ENCODE results near the gene RNF41.

RNF41 gene

DNA sequence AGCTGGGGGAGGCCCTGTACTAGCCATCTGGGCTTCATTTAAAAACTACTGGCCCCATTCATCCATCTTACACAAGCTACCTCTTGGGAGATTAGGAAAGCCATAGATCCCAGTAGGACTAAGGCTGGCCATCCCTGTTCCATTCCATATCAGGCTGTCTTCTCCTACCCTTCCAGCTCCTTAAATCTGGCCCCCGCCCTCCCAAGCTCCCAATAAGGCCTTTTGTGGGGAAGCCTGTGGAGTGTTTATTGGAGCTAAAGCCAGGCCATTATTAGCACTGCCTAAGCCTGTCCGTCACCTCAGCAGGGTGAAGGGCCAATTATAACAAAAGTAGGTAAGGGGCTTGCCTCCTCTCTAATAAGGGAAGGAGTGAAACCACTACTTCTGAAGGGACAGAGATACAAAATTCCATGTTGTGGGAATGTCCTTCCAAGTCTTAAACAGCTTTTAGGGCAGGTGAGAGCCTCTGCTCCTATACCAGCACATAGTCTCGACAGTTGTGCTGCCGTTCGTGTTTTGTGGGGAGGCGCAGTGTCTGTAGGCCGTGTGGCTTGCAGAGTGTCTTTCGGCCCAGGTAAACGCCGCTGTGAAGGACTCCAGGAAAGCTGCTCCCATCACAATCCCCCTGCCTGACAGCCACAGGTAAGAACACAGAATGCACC is 59.9 kb downstream of the RNF41 start:
- Histone ChIP-seq H3K9me2 (replicated peaks; ENCODE audit: control insufficient read depth, low read length) (no peaks in the 10 kb centered on the region), H3K27me3 (ENCODE audit: control insufficient read depth, low read length) (no peaks in the 10 kb centered on the region), H3K4me2 (ENCODE audit: low read length) (peak overlapping the region; percentile 94), H3K36me3 (ENCODE audit: control insufficient read depth, low read length) (peaks cover 80% of the 10 kb centered on the region), H3K9me3 (ENCODE audit: control insufficient read depth, insufficient read depth, low read length) (no peaks in the 10 kb centered on the region), H3K27ac (ENCODE audit: low read depth, low read length) (no peak overlapping the region), H3K79me2 (ENCODE audit: control insufficient read depth, low read length) (peaks cover 45% of the 10 kb centered on the region), H3F3A (ENCODE audit: control insufficient read depth, insufficient read depth) (peaks cover 36% of the 10 kb centered on the region), H3K4me3 (ENCODE audit: low read length) (no peak overlapping the region), H3K4me1 (ENCODE audit: control insufficient read depth, low read length) (peaks cover 32% of the 10 kb centered on the region), H4K20me1 (ENCODE audit: control insufficient read depth, insufficient read depth, low read depth, low read length) (peaks cover 15% of the 10 kb centered on the region)
- TF ChIP-seq CTCF (IDR thresholded peaks at IDR 0.05; ENCODE audit: low read depth, low read length, poor library complexity, severe bottlenecking): no peak
- TF ChIP-seq EZH2phosphoT487 (IDR thresholded peaks at IDR 0.05; ENCODE audit: borderline replicate concordance, low read length): no peak

GRCh38 chr12:56160894-56161689 is 60.6 kb downstream of the RNF41 start:
- Histone ChIP-seq H3K9me2 (replicated peaks; ENCODE audit: control insufficient read depth, low read length) (no peaks in the 10 kb centered on the region), H3F3A (ENCODE audit: control insufficient read depth, insufficient read depth) (peaks cover 33% of the 10 kb centered on the region), H3K27me3 (ENCODE audit: control insufficient read depth, low read length) (no peaks in the 10 kb centered on the region), H3K9me3 (ENCODE audit: control insufficient read depth, insufficient read depth, low read length) (no peaks in the 10 kb centered on the region), H3K4me1 (ENCODE audit: control insufficient read depth, low read length) (peaks cover 35% of the 10 kb centered on the region), H3K4me3 (ENCODE audit: low read length) (peak overlapping the region; percentile 91), H3K27ac (ENCODE audit: low read depth, low read length) (no peak overlapping the region), H3K79me2 (ENCODE audit: control insufficient read depth, low read length) (peaks cover 48% of the 10 kb centered on the region), H3K36me3 (ENCODE audit: control insufficient read depth, low read length) (peaks cover 77% of the 10 kb centered on the region), H3K4me2 (ENCODE audit: low read length) (peak overlapping the region; percentile 94), H4K20me1 (ENCODE audit: control insufficient read depth, insufficient read depth, low read depth, low read length) (peaks cover 15% of the 10 kb centered on the region)
- TF ChIP-seq CTCF (IDR thresholded peaks at IDR 0.05; ENCODE audit: low read depth, low read length, poor library complexity, severe bottlenecking) (no peak), EZH2phosphoT487 (IDR thresholded peaks at IDR 0.05; ENCODE audit: borderline replicate concordance, low read length) (no peak)

- no peaks in the 10 kb centered on the region for H3K27me3 ChIP-seq (ENCODE audit: control insufficient read depth, low read length)
- peaks cover 77% of the 10 kb centered on the region for H3K36me3 ChIP-seq (ENCODE audit: control insufficient read depth, low read length)
- peaks cover 48% of the 10 kb centered on the region for H3K79me2 ChIP-seq (ENCODE audit: control insufficient read depth, low read length)
- peaks cover 28% of the 10 kb centered on the region for H3F3A ChIP-seq (ENCODE audit: control insufficient read depth, insufficient read depth)
- peak overlapping the region; percentile 72; the same call in 1 of the 2 replicates for H3K27ac ChIP-seq (ENCODE audit: low read depth, low read length)
- no peaks in the 10 kb centered on the region for H3K9me2 ChIP-seq (replicated peaks; ENCODE audit: control insufficient read depth, low read length)
- peak overlapping the region; percentile 91 for H3K4me3 ChIP-seq (ENCODE audit: low read length)
- peaks cover 15% of the 10 kb centered on the region for H4K20me1 ChIP-seq (ENCODE audit: control insufficient read depth, insufficient read depth, low read depth, low read length)
- H3K9me3 ChIP-seq (ENCODE audit: control insufficient read depth, insufficient read depth, low read length): no peaks in the 10 kb centered on the region
- peaks cover 35% of the 10 kb centered on the region for H3K4me1 ChIP-seq (ENCODE audit: control insufficient read depth, low read length)
- H3K4me2 ChIP-seq (ENCODE audit: low read length): peak overlapping the region; percentile 94
- TF ChIP-seq EZH2phosphoT487 (IDR thresholded peaks at IDR 0.05; ENCODE audit: borderline replicate concordance, low read length) (no peak), CTCF (IDR thresholded peaks at IDR 0.05; ENCODE audit: low read depth, low read length, poor library complexity, severe bottlenecking) (no peak)
Measured at GRCh38 chr12:56160193-56160763, 61.4 kb downstream of the RNF41 start.
